Right renal cortex interstitium (tissue), 3 donors: ENCODE measurements around the gene BCAT1. TPM values are rescaled to one million over a fixed set of nuclear protein-coding genes. Genes with fewer than 3 reads are reported as not detected.
"Not testable (repeated sequence)": the region's sequence is repeated elsewhere in the genome, so short reads cannot be mapped to it uniquely, and the experiment has no call there.

Experiments used
- DNase-seq, 3 donors: peaks; one replicate each; pipeline ENCODE4 v3.0.0-alpha.2; 2013; ENCODE audit warnings: low read depth in 3 of 3, low spot score in 2 of 3
- polyA plus RNA-seq, 3 donors: library from polyadenylated mRNA; unstranded; fragments of 120-200 nt; gene quantifications; one replicate each; pipeline ENCODE4 v1.2.1, GENCODE V29; 2013; ENCODE audit not compliant: insufficient read length in 3 of 3

Gene BCAT1
- polyA plus RNA-seq, 3 donors, result 56.2 to 60.0 (median 57.3) TPM

- no peak for DNase-seq
Observed at GRCh38 chr12:24822121-24822899, 126.6 kb downstream of the BCAT1 start.

GRCh38 chr12:24821691-24822090, 127.2 kb downstream of the BCAT1 start:
- DNase-seq, result no peak

- no peak for DNase-seq
Observed at GRCh38 chr12:24820872-24821271, 128.0 kb downstream of the BCAT1 start.

GRCh38 chr12:24818351-24818750, 130.6 kb downstream of the BCAT1 start:
- no peak for DNase-seq

DNA sequence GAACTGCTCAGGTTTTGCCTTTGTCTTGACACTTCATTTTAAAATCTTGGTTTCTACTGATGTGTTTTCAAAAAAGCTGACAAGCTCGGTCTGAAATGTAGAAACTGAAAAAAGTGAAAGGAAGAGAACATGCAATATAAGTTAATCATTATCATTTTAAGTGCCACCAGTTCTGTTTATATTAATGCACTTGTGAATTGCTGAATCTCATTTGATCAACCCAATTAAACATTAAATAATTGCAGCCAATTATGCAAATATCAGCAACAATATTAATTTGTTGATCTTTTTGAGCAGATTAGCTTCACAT, 133.8 kb downstream of the BCAT1 start:
- DNase-seq, result no peak

- no peak for DNase-seq
Observed at GRCh38 chr12:24814379-24815113, 134.4 kb downstream of the BCAT1 start.

GRCh38 chr12:24810378-24810777, 138.5 kb downstream of the BCAT1 start:
- no peak for DNase-seq

GRCh38 chr12:24809306-24809705, 139.6 kb downstream of the BCAT1 start:
- DNase-seq, result not testable (repeated sequence)

DNA sequence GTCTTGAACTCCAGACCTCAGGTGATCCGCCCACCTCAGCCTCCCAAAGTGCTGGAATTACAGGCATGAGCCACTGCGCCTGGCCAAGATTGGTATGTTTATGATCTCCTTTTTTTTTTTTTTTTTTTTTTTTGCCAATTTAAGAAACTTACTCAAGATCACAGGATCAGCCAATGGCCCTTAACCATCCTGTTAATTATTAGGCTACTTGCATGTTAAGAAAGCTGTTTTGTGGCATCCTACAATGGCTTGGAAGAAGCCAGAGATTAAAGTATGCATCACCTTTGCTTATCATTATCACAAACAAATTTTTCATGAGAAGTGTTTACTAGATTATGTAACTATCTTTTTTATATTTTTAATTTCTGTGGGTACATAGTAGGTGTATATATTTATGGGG, 140.2 kb downstream of the BCAT1 start:
- DNase-seq, result no peak

DNA sequence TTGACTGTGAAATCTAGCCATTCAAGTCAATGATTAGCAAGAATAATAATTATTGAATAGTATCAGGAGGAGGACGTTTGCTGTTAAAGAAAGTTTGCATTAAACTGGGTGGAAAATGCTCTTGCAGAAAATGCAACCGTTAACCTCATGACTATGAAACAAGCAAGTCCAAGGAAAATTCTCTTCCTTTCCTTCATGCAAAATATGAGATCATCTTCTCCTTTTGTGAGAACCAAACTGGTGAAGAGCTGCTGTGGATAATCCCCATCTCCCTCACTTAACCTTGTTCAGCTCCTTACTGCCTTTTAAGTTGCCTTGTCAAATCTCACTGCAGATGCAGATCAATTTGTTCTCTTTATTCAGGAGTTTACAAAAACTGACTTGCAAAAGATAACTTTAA, 142.5 kb downstream of the BCAT1 start:
- no peak for DNase-seq

- no peak for DNase-seq
Observed at GRCh38 chr12:24803430-24804245, 145.3 kb downstream of the BCAT1 start.

- no peak for DNase-seq
Observed at GRCh38 chr12:24798335-24798734, 150.6 kb downstream of the BCAT1 start.

DNA sequence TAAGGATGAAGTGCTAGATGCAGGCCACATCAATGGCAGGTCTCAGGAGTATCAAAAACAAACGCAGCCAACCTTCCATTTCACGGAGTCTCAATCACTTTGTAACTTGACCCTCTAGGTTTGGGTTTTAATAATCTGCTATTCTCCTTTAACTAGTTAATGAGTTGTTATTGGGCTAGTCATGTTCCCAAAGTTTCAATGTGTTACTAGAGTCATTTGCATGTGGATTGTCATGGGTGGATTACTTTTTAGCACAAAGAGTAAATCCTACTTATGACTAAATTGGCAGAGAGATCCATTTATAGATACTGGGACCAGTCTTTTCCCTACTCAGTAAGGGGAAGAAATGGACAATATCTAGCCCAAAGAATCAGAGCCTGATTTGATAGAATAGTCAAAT, 151.0 kb downstream of the BCAT1 start:
- DNase-seq, result no peak

DNA sequence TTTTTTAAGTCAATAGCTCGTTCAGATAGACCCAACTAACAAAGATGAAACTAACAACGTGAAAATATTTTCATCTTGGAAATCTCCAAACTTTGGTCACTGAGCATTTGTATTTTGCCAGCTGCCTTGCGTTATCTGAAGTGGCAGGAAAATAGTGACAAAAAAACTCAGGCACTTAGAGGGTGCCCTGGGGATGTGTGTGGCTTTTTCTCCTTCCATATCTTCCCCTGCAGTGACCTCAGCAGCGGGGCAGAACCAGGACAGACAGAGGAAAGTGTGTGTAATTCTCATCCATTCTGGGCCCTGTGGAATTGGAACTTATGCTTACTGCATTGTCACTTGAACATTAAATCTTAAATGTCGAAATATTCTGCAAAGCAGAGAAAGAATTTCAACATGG, 152.0 kb downstream of the BCAT1 start:
- DNase-seq, result no peak

GRCh38 chr12:24795699-24796347, 153.1 kb downstream of the BCAT1 start:
- no peak for DNase-seq

GRCh38 chr12:24791622-24792021, 157.3 kb downstream of the BCAT1 start:
- DNase-seq, result no peak

DNA sequence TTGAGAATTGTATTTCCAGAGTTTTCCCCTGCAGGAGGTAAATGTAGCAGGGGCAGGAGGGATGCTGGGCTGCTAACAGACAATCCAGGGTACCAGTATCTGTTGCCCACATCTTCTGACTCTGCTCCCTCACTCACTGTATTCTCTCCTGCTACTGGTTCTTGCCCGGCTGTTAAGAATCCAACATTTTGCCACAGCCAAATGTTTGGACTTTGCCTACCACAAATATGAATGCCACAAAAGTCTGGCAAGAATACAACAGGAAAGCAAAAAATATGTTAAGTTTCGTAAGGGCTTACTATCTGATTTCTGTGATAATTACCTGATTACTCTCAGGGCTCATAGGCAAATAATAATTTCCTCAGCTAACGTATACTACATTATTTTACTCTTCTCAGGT, 160.0 kb downstream of the BCAT1 start:
- no peak for DNase-seq

DNA sequence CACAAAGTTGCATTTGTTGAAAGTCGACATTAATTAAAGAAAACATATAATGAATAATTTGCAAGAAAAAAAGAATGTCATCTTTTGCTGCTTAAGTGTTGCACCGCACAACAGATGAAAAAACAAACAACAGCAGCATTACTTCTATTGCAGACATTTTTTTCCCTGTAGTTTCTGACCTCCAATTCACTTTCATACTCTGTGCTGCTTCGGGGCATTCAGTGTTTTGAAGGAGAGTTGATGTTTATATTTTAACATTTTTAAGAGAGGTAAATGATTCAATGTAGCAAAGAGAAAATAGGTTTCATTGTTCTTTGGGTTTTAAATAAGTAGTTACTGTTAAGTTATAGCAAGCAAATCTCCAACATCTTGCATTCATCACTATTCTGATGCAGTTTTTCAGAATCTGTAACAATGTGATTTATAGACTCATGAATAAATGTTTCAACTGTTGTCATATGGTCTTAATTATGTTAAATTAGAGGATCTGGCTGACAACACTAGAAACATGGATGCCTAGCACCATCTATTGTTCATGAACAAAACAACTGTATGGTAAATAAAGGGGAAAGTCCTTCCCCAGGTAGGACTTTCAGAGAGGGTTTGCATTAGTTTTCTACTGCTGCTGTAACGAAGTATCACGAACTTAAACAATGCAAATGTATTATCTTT, 168.1 kb downstream of the BCAT1 start:
- no peak for DNase-seq

DNA sequence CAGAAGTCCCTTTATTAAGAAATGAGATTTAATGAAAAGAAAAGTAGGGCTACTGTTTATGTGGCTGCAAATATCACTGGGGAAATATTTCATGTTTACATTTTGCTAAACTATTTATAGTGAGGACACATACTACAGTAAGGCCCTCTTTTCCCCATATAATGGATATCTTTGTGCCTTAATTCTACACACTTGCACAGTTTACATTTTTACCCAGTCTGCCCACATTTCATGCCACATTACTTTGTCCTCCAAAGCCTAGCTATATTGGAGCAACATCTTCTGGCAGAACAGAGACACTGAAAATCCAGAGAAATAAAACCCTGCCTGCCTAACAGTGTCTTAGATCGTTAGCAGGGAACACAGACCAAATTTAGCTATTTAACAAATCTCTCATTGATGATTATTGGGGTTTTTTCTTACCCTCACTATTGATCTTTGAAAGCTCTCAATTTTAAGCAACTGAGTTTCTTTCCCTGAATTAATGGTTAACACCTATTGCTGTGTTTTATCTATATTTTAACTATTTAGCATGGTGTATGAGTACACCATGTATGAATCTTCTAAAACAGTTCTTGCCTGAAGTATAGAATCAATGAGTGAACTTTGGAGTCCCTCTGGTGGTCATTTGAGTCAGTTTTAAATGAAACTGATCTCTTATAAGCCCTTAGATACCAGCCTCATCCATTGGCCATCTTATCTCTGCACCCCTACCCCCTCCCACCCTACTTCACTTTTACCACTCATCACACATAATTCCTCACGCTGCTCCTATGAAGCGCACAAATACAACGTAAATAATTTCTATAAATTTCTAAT, 170.2 kb downstream of the BCAT1 start:
- DNase-seq, result no peak

DNA sequence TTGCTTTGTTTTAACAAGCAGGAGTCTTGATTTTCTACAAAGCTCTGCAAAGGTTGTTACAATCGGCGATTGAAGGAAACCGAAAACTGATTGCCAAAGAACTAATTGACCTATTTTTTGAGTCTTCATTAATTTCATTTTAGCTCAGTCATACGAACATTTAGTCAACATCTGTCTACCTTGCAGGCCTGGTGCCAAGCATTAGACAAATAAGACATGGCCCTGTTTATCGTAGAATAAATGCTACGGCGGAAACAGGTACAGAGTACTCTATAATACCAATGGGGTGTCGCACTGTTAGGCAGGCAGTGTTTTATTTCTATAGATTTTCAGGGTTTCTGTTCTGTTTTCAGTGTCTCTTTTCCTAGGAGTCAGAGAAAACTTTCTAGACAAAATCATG, 171.5 kb downstream of the BCAT1 start:
- DNase-seq, result no peak
